DOHH2 (cell line): ENCODE measurements around the gene FASN.

Experiments used
- EZH2phosphoT487 ChIP-seq: fragments of 200-600 bp; sonication (generic); IDR thresholded peaks from 2 replicates; pipeline ENCODE4 v1.6.1; 2017; ENCODE audit warnings: borderline replicate concordance, mild to moderate bottlenecking, antibody characterized with exemption, low read length, moderate library complexity, mixed read lengths
- TF ChIP-seq, protein P1 (sequence below): fragments of 200-600 bp; sonication (generic); IDR thresholded peaks from one replicate; pipeline ENCODE4 v1.5.1; 2014; ENCODE audit warnings: antibody characterized with exemption, mild to moderate bottlenecking, low read depth, low read length; ENCODE audit not compliant: poor library complexity, severe bottlenecking

DNA sequence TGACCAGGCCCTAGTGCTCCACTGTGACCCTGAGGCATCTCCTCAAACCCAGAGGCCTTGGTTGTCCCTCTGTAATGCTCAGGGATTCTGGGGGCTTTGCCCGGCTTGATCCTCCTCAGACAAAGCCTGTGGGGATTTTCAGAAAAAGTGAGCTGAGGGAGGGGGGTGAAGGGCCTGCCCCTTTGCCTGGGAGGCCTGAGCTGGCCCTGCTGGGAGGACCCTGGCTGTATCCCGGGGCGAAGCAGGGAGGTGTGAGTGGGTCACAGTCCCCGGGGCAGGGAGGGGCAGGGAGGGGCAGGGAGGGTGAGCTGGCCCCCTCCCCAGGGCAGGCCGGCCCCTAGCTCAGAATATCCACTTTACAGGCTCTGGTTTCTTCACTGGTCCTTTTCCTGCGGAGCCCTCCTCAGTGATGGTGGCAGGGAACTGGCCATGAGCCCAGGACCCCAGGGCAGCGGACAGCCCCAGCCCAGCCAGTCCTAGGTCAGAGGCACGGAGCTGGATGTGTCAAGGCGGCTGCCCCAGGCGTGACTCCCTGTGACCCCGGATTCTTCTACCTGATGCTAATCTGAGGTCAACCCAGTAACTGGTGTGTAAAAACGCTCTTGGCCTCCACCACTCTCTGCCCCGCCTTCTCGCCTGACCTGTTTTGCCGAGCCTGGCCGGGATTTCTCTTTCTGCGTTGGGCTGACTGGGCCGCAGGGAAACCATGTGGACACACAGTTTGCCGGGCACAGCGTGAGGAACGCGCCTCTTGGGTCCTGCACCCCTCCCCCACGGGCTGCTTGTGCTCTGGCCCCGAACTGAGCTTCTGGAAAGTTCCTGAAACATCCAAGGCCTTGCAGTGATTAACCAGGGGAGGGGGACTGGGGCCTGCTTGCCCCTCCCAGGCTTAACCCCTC, 5.8 kb upstream of the FASN start:
- TF ChIP-seq, protein P1, sequence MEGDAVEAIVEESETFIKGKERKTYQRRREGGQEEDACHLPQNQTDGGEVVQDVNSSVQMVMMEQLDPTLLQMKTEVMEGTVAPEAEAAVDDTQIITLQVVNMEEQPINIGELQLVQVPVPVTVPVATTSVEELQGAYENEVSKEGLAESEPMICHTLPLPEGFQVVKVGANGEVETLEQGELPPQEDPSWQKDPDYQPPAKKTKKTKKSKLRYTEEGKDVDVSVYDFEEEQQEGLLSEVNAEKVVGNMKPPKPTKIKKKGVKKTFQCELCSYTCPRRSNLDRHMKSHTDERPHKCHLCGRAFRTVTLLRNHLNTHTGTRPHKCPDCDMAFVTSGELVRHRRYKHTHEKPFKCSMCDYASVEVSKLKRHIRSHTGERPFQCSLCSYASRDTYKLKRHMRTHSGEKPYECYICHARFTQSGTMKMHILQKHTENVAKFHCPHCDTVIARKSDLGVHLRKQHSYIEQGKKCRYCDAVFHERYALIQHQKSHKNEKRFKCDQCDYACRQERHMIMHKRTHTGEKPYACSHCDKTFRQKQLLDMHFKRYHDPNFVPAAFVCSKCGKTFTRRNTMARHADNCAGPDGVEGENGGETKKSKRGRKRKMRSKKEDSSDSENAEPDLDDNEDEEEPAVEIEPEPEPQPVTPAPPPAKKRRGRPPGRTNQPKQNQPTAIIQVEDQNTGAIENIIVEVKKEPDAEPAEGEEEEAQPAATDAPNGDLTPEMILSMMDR: no peak
- no peak for TF ChIP-seq EZH2phosphoT487
